ENCODE measurements around the gene RARA. TPM values are rescaled to one million over a fixed set of nuclear protein-coding genes. Genes with fewer than 3 reads are reported as not detected.

The RARA gene
- polyA plus RNA-seq, 1 donor from 2014 or later = 6.6 TPM

- TF ChIP-seq RAD21 (conservative IDR thresholded peaks at IDR 0.05) (no peak), TAF1 (IDR thresholded peaks at IDR 0.05; ENCODE audit: low read depth) (no peak), EZH2 (IDR thresholded peaks at IDR 0.05; ENCODE audit: borderline replicate concordance, insufficient read depth, low read length, poor library complexity, severe bottlenecking) (no peak), EP300 (conservative IDR thresholded peaks at IDR 0.05; ENCODE audit: poor library complexity, severe bottlenecking) (no peak), POLR2AphosphoS5 (IDR thresholded peaks at IDR 0.05) (no peak), MXI1 (conservative IDR thresholded peaks at IDR 0.05; ENCODE audit: poor library complexity, severe bottlenecking) (no peak), SMC3 (conservative IDR thresholded peaks at IDR 0.05; ENCODE audit: poor library complexity) (no peak)
- TF ChIP-seq, protein P1, sequence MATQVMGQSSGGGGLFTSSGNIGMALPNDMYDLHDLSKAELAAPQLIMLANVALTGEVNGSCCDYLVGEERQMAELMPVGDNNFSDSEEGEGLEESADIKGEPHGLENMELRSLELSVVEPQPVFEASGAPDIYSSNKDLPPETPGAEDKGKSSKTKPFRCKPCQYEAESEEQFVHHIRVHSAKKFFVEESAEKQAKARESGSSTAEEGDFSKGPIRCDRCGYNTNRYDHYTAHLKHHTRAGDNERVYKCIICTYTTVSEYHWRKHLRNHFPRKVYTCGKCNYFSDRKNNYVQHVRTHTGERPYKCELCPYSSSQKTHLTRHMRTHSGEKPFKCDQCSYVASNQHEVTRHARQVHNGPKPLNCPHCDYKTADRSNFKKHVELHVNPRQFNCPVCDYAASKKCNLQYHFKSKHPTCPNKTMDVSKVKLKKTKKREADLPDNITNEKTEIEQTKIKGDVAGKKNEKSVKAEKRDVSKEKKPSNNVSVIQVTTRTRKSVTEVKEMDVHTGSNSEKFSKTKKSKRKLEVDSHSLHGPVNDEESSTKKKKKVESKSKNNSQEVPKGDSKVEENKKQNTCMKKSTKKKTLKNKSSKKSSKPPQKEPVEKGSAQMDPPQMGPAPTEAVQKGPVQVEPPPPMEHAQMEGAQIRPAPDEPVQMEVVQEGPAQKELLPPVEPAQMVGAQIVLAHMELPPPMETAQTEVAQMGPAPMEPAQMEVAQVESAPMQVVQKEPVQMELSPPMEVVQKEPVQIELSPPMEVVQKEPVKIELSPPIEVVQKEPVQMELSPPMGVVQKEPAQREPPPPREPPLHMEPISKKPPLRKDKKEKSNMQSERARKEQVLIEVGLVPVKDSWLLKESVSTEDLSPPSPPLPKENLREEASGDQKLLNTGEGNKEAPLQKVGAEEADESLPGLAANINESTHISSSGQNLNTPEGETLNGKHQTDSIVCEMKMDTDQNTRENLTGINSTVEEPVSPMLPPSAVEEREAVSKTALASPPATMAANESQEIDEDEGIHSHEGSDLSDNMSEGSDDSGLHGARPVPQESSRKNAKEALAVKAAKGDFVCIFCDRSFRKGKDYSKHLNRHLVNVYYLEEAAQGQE (IDR thresholded peaks at IDR 0.05; ENCODE audit: borderline replicate concordance) = no peak
- TF ChIP-seq, protein P2, sequence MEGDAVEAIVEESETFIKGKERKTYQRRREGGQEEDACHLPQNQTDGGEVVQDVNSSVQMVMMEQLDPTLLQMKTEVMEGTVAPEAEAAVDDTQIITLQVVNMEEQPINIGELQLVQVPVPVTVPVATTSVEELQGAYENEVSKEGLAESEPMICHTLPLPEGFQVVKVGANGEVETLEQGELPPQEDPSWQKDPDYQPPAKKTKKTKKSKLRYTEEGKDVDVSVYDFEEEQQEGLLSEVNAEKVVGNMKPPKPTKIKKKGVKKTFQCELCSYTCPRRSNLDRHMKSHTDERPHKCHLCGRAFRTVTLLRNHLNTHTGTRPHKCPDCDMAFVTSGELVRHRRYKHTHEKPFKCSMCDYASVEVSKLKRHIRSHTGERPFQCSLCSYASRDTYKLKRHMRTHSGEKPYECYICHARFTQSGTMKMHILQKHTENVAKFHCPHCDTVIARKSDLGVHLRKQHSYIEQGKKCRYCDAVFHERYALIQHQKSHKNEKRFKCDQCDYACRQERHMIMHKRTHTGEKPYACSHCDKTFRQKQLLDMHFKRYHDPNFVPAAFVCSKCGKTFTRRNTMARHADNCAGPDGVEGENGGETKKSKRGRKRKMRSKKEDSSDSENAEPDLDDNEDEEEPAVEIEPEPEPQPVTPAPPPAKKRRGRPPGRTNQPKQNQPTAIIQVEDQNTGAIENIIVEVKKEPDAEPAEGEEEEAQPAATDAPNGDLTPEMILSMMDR (IDR thresholded peaks at IDR 0.05; ENCODE audit: poor library complexity, severe bottlenecking) = no peak
- Histone ChIP-seq H3K9ac (ENCODE audit: low read length) (no peak overlapping the region), H3K27ac (ENCODE audit: low read length) (no peak overlapping the region)
Measured at GRCh38 chr17:40287159-40287493, 21.9 kb upstream of the RARA start.

DNA sequence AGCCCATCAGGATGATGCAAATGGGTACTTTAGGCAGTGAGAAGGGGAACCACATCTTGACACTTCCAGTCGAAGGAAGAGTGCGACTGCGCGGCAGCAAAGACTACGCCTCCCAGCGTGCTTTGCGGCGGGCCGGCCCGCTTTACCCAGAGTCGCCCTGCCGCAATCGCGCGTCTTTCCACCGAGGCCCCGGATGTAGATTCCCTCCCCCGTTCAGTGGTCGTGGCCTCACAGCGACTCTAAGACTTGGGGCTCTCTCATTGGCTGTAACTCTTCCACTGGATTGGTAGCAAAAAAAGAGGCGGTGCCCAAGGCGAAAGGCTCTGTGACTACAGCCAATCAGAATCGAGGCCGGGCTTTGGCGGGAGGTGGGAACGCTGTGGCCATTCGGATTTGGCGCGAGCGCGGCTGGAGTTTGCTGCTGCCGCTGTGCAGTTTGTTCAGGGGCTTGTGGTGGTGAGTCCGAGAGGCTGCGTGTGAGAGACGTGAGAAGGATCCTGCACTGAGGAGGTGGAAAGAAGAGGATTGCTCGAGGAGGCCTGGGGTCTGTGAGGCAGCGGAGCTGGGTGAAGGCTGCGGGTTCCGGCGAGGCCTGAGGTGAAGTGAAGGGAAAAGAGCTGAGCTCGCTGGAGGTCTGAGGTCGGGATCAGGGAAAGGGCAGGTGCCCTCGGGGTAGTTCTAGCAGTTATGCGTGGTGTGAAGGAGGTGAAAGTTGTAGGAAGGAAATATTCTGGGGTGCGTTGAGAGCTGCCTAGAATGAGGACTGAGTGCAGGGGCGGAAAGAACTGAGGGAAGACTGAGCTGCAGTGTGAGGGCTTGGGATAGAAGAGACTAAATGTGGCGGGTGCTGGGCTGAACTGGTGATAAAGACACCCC lies 21.2 kb upstream of the RARA start, which contains the start of gene CDC6:
Gene CDC6, plus strand, starts transcription at position 386 of the 876 bp plus-strand sequence. CDS start 1,542 bp downstream, outside the sequence.
- H3F3A ChIP-seq (ENCODE audit: insufficient read depth, low read length, poor library complexity, severe bottlenecking) = no peaks in the 10 kb centered on the region
- H2AFZ ChIP-seq (ENCODE audit: low read depth, low read length) = peak within 1 kb of the TSS; percentile 15
- H3K27me3 ChIP-seq (ENCODE audit: insufficient read depth, low read depth, low read length) = no peaks in the 10 kb centered on the region
- H3K9me2 ChIP-seq (ENCODE audit: insufficient read depth, low read length) = no peaks in the 10 kb centered on the region
- H3K36me3 ChIP-seq (ENCODE audit: insufficient read depth, low read length) = no peaks in the 10 kb centered on the region
- H3K4me3 ChIP-seq (ENCODE audit: low read length) = peak within 1 kb of the TSS; percentile 87
- peak; percentile 55 for TF ChIP-seq SMC3 (conservative IDR thresholded peaks at IDR 0.05; ENCODE audit: poor library complexity)
- TF ChIP-seq TAF1 (IDR thresholded peaks at IDR 0.05; ENCODE audit: low read depth) = no peak
- peak; percentile 99 for TF ChIP-seq MXI1 (conservative IDR thresholded peaks at IDR 0.05; ENCODE audit: poor library complexity, severe bottlenecking)
- TF ChIP-seq, protein P2 (IDR thresholded peaks at IDR 0.05; ENCODE audit: poor library complexity, severe bottlenecking) = no peak
- peak; percentile 73 for TF ChIP-seq POLR2AphosphoS5 (IDR thresholded peaks at IDR 0.05)
- no peaks in the 10 kb centered on the region for H3K9me3 ChIP-seq (ENCODE audit: low read length)
- H3K9ac ChIP-seq (ENCODE audit: low read length) = peak within 1 kb of the TSS; percentile 24
- no peaks in the 10 kb centered on the region for H4K20me1 ChIP-seq (ENCODE audit: insufficient read depth)
- H3K27ac ChIP-seq (ENCODE audit: low read length) = no peak within 1 kb of the TSS
- peaks cover 5% of the 10 kb centered on the region for H3K79me2 ChIP-seq (replicated peaks; ENCODE audit: insufficient read depth, low read length)
- peak within 1 kb of the TSS; percentile 84 for H3K4me2 ChIP-seq (ENCODE audit: low read length)

More at GRCh38 chr17:40287159-40287493, 21.9 kb upstream of the RARA start:
- Histone ChIP-seq H3K9me3 (ENCODE audit: low read length) (no peaks in the 10 kb centered on the region), H3K4me3 (ENCODE audit: low read length) (peak overlapping the region; percentile 87), H3K4me2 (ENCODE audit: low read length) (no peak overlapping the region), H4K20me1 (ENCODE audit: insufficient read depth) (no peaks in the 10 kb centered on the region), H3K36me3 (ENCODE audit: insufficient read depth, low read length) (no peaks in the 10 kb centered on the region), H3F3A (ENCODE audit: insufficient read depth, low read length, poor library complexity, severe bottlenecking) (no peaks in the 10 kb centered on the region), H3K79me2 (replicated peaks; ENCODE audit: insufficient read depth, low read length) (peaks cover 5% of the 10 kb centered on the region), H3K27me3 (ENCODE audit: insufficient read depth, low read depth, low read length) (no peaks in the 10 kb centered on the region), H3K9me2 (ENCODE audit: insufficient read depth, low read length) (no peaks in the 10 kb centered on the region), H2AFZ (ENCODE audit: low read depth, low read length) (no peak overlapping the region)
